Right lobe of liver (tissue), 4 donors: ENCODE data around the gene TSPAN12.

Experiments
- POLR2A ChIP-seq: fragments of 450-650 bp; IDR thresholded peaks from one replicate; pipeline ENCODE4 v1.6.1; 2017; ENCODE audit warnings: antibody characterized with exemption, mild to moderate bottlenecking
- TF ChIP-seq, protein P1 (sequence below), 4 donors: fragments of 200-600 bp in 3 of 4; fragments of 450-650 bp in 1 of 4; IDR thresholded peaks; one replicate each; pipeline versions ENCODE4 v1.5.1 to v1.8.0; 2016 to 2022; ENCODE audit warnings: antibody characterized with exemption in 4 of 4, mild to moderate bottlenecking in 2 of 4
- donor health status: DM: no; HTN: no; CAD: no.
- donor health status: DM: no; HTN: no; CAD: no.
- donor health status: DM: no; HTN: yes; CAD: no.

DNA sequence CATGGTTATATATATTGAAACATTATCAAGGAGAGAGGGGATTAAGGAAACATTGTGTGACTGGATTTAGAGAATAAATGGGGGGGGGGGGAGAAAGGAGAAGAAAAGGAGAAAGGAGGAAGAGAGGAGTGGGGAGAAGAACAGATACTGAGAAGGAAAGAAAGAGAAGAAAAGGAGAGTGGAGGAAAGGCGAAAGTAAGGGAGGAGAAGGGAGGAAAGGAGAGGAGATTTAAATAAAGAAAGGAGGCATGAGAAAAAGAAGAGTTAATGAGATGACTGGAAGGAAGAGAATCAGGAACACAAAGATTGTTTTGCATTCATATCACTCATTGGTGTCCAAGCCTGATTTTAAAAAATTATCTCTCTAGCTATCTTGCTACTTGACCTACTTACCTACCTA lies 16.1 kb upstream of the TSPAN12 start:
- TF ChIP-seq, protein P1, sequence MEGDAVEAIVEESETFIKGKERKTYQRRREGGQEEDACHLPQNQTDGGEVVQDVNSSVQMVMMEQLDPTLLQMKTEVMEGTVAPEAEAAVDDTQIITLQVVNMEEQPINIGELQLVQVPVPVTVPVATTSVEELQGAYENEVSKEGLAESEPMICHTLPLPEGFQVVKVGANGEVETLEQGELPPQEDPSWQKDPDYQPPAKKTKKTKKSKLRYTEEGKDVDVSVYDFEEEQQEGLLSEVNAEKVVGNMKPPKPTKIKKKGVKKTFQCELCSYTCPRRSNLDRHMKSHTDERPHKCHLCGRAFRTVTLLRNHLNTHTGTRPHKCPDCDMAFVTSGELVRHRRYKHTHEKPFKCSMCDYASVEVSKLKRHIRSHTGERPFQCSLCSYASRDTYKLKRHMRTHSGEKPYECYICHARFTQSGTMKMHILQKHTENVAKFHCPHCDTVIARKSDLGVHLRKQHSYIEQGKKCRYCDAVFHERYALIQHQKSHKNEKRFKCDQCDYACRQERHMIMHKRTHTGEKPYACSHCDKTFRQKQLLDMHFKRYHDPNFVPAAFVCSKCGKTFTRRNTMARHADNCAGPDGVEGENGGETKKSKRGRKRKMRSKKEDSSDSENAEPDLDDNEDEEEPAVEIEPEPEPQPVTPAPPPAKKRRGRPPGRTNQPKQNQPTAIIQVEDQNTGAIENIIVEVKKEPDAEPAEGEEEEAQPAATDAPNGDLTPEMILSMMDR (IDR thresholded peaks at IDR 0.05): no peak
- no peak for TF ChIP-seq POLR2A
